Measurements from ENCODE around the gene ROS1.

The ROS1 gene

DNA sequence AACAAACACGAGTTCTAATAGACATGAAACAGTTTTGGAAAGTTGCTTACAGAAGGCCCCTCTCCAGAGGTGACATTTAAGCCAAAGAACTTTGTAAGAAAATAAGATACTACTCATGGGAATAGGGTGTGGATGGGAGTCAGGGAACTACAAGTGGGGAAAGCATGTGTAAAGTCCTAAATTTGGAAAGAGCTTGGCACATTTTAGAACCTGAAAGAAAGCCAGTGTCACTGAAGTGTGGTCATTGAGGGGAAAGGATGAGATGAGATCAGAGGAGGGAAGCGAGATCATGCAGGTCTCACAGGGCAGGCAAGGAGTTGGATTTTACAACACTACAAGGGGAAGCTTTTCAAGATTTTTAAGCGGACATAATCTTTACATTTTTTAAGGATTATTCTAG lies 122.4 kb downstream of the ROS1 start:
- Histone ChIP-seq H3K27me3 (ENCODE audit: control insufficient read depth in 2 of 2, insufficient read depth in 2 of 2, low read length in 2 of 2) (no peaks in the 10 kb centered on the region), H3K9ac (ENCODE audit: low read depth in 1 of 2, low read length in 2 of 2) (no peak overlapping the region), H3K36me3 (ENCODE audit: control insufficient read depth in 2 of 2, insufficient read depth in 2 of 2, low read length in 2 of 2) (no peaks in the 10 kb centered on the region), H3K4me3 (ENCODE audit: low read length in 2 of 2) (no peak overlapping the region), H3K27ac (ENCODE audit: low read depth in 2 of 2, low read length in 2 of 2) (no peak overlapping the region), H3K9me3 (ENCODE audit: control insufficient read depth in 2 of 2, low read length in 2 of 2) (no peaks in the 10 kb centered on the region), H3K4me1 (ENCODE audit: control insufficient read depth in 2 of 2, insufficient read depth in 2 of 2, low read length in 2 of 2) (no peaks in the 10 kb centered on the region)

DNA sequence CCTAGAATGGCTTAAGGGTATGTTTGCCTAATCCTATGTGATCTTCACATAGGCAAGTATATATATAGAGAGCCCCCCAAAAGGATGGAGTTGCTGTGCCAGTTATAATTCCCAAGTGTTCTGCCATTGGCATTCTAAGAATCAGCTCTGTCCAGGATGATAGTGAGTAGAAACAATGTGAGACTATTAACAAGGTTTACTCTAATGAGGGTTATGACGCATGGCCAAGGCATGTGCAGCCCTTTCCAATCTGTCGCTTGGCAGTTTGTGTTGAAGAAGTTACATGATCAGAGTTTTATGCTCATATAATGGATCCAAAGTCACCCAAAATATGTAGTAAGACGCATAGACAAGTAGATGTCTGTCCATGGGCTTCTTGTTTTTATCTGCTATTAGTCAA lies 126.8 kb downstream of the ROS1 start:
- Histone ChIP-seq H3K4me3 (ENCODE audit: low read length in 2 of 2) (no peak overlapping the region), H3K36me3 (ENCODE audit: control insufficient read depth in 2 of 2, insufficient read depth in 2 of 2, low read length in 2 of 2) (no peaks in the 10 kb centered on the region), H3K4me1 (ENCODE audit: control insufficient read depth in 2 of 2, insufficient read depth in 2 of 2, low read length in 2 of 2) (no peaks in the 10 kb centered on the region), H3K27me3 (ENCODE audit: control insufficient read depth in 2 of 2, insufficient read depth in 2 of 2, low read length in 2 of 2) (no peaks in the 10 kb centered on the region), H3K9me3 (ENCODE audit: control insufficient read depth in 2 of 2, low read length in 2 of 2) (no peaks in the 10 kb centered on the region), H3K27ac (ENCODE audit: low read depth in 2 of 2, low read length in 2 of 2) (no peak overlapping the region), H3K9ac (ENCODE audit: low read depth in 1 of 2, low read length in 2 of 2) (no peak overlapping the region)

DNA sequence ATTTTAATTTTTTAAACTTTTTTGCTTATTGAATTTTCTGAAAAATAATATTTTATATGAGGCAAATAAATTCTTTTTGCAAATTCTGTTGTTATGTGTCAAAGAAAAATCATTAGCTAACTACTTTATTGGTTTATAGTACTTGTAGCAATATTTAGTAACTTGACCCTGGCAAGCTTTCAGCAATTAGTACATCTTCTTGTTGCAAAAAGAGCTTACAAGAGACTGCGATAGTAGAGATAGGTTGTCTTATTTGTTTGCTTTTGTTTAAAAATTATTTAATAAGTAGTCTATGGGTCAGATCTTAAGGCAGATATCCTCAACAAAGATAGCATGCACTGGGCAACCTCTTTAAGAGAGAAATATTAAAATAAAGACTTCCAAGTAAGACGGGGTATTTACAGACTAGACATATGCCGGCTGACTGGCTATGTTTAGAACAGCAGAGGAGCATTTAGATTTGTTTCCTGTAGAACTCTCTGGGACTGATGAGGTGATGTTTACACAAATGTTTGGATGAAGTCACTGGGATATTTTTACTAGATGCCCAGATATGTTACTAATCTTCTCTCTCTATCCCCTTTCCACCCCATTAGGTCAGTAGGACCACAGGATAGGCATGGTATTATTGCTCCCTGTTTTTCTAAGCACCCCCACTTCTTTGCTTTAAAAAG lies 135.4 kb downstream of the ROS1 start:
- Histone ChIP-seq H3K36me3 (ENCODE audit: control insufficient read depth in 2 of 2, insufficient read depth in 2 of 2, low read length in 2 of 2) (no peaks in the 10 kb centered on the region), H3K27ac (ENCODE audit: low read depth in 2 of 2, low read length in 2 of 2) (no peak overlapping the region), H3K9me3 (ENCODE audit: control insufficient read depth in 2 of 2, low read length in 2 of 2) (no peaks in the 10 kb centered on the region), H3K4me3 (ENCODE audit: low read length in 2 of 2) (no peak overlapping the region), H3K4me1 (ENCODE audit: control insufficient read depth in 2 of 2, insufficient read depth in 2 of 2, low read length in 2 of 2) (no peaks in the 10 kb centered on the region), H3K27me3 (ENCODE audit: control insufficient read depth in 2 of 2, insufficient read depth in 2 of 2, low read length in 2 of 2) (no peaks in the 10 kb centered on the region), H3K9ac (ENCODE audit: low read depth in 1 of 2, low read length in 2 of 2) (no peak overlapping the region)

DNA sequence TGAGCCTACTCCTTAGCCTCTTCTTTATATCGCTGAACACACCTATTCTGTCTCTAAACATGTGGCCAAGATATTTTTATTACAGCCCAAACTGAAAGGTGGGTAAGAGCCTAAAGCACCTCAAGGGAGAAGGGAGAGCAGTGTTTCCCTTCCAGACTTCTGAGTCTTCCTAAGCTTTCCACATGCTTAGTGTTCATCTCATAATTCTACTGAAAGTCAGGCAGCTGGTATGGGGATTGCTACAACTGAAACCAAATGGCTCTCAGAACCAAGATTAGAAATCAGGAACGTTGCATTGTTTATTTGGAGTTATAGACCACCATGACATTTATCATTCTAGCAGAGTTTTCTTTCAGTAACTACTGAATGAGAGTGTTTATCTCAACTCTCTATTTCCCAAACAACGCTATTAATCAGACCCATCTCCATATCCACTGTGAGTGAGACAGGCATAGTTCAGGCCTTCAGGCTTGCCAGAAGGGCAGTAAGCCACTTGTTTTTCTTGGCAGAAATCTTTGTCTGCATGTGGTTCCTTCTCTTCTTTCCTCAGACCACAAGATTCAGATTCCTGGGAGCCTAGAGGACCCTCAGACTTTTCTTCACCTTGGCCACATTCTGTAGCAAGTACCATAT lies 137.5 kb downstream of the ROS1 start:
- Histone ChIP-seq H3K4me3 (ENCODE audit: low read length in 2 of 2) (no peak overlapping the region), H3K27me3 (ENCODE audit: control insufficient read depth in 2 of 2, insufficient read depth in 2 of 2, low read length in 2 of 2) (no peaks in the 10 kb centered on the region), H3K4me1 (ENCODE audit: control insufficient read depth in 2 of 2, insufficient read depth in 2 of 2, low read length in 2 of 2) (no peaks in the 10 kb centered on the region), H3K9ac (ENCODE audit: low read depth in 1 of 2, low read length in 2 of 2) (no peak overlapping the region), H3K36me3 (ENCODE audit: control insufficient read depth in 2 of 2, insufficient read depth in 2 of 2, low read length in 2 of 2) (no peaks in the 10 kb centered on the region), H3K9me3 (ENCODE audit: control insufficient read depth in 2 of 2, low read length in 2 of 2) (no peaks in the 10 kb centered on the region), H3K27ac (ENCODE audit: low read depth in 2 of 2, low read length in 2 of 2) (no peak overlapping the region)

DNA sequence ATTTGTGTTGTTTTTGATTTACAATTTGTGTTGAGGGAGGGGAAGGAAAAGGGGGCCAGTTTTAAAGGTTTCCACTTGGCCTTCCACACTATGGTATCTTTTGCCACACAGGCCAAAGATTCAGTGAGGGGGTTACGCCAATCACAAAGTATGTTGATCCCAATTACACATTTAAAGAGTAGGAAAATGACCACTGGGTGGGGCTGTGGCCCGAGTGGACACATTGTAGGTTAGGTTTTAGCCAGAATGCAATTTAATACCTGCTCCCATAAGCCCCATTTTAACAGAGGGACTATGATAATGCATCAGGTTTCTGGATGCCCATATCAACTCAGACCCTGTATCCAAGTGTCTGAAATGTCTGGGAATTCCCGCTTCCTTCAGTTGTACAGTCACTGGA lies 144.8 kb downstream of the ROS1 start:
- Histone ChIP-seq H3K9me3 (ENCODE audit: control insufficient read depth in 2 of 2, low read length in 2 of 2) (no peaks in the 10 kb centered on the region), H3K9ac (ENCODE audit: low read depth in 1 of 2, low read length in 2 of 2) (no peak overlapping the region), H3K4me3 (ENCODE audit: low read length in 2 of 2) (no peak overlapping the region), H3K36me3 (ENCODE audit: control insufficient read depth in 2 of 2, insufficient read depth in 2 of 2, low read length in 2 of 2) (no peaks in the 10 kb centered on the region), H3K4me1 (ENCODE audit: control insufficient read depth in 2 of 2, insufficient read depth in 2 of 2, low read length in 2 of 2) (no peaks in the 10 kb centered on the region), H3K27ac (ENCODE audit: low read depth in 2 of 2, low read length in 2 of 2) (no peak overlapping the region), H3K27me3 (ENCODE audit: control insufficient read depth in 2 of 2, insufficient read depth in 2 of 2, low read length in 2 of 2) (peaks cover 2 to 13% of the 10 kb centered on the region in 2 donors)

DNA sequence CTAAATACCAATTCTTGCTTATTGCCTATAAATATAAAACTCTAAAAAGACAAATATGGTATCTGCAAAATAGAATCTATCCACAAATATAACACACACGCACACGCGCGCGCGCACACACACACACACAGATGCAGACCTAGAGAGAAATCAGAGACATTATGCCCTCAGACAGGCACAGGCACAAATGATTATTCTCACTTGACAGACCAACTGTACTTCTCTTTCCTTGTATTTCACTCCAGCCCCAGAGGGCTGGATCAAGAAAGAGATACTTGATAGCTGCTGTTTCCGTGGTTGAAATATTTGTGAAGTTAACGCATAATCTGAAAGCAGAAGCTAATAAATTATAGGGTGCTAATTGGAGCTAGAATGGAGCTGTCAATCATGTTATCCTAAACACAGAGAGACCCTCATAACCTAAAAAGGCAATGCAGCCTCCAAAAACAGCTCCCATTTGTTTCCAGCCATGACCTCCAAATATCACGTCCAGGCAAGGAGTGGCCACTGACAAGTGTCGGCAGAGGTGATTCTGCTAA lies 148.9 kb downstream of the ROS1 start:
- Histone ChIP-seq H3K36me3 (ENCODE audit: control insufficient read depth in 2 of 2, insufficient read depth in 2 of 2, low read length in 2 of 2) (no peaks in the 10 kb centered on the region), H3K27me3 (ENCODE audit: control insufficient read depth in 2 of 2, insufficient read depth in 2 of 2, low read length in 2 of 2) (peaks cover 17 to 46% of the 10 kb centered on the region in 2 donors), H3K9me3 (ENCODE audit: control insufficient read depth in 2 of 2, low read length in 2 of 2) (no peaks in the 10 kb centered on the region), H3K4me3 (ENCODE audit: low read length in 2 of 2) (no peak overlapping the region), H3K27ac (ENCODE audit: low read depth in 2 of 2, low read length in 2 of 2) (no peak overlapping the region), H3K4me1 (ENCODE audit: control insufficient read depth in 2 of 2, insufficient read depth in 2 of 2, low read length in 2 of 2) (no peaks in the 10 kb centered on the region), H3K9ac (ENCODE audit: low read depth in 1 of 2, low read length in 2 of 2) (no peak overlapping the region)

DNA sequence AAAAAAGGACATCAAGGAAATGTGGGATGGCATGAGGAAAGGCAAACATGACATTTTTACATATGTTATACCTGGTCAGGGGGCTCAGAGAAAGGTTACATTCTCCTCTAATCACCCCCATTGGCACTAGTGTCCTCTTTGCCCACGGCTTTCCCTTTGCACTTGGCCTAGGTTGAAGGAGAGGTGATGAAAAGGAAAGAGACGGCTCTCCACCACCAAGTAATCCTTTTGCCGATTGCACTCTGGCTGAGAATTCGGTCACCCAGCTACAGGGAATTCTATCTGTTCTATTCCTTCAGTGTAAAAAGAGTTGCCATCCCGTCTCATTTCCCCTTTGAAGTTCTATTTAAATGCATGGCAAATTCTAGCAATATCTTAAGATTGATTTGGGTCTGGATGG lies 150.0 kb downstream of the ROS1 start:
- Histone ChIP-seq H3K4me1 (ENCODE audit: control insufficient read depth in 2 of 2, insufficient read depth in 2 of 2, low read length in 2 of 2) (no peaks in the 10 kb centered on the region), H3K9ac (ENCODE audit: low read depth in 1 of 2, low read length in 2 of 2) (no peak overlapping the region), H3K36me3 (ENCODE audit: control insufficient read depth in 2 of 2, insufficient read depth in 2 of 2, low read length in 2 of 2) (no peaks in the 10 kb centered on the region), H3K27ac (ENCODE audit: low read depth in 2 of 2, low read length in 2 of 2) (no peak overlapping the region), H3K27me3 (ENCODE audit: control insufficient read depth in 2 of 2, insufficient read depth in 2 of 2, low read length in 2 of 2) (peaks cover 20 to 56% of the 10 kb centered on the region in 2 donors), H3K4me3 (ENCODE audit: low read length in 2 of 2) (no peak overlapping the region), H3K9me3 (ENCODE audit: control insufficient read depth in 2 of 2, low read length in 2 of 2) (no peaks in the 10 kb centered on the region)

DNA sequence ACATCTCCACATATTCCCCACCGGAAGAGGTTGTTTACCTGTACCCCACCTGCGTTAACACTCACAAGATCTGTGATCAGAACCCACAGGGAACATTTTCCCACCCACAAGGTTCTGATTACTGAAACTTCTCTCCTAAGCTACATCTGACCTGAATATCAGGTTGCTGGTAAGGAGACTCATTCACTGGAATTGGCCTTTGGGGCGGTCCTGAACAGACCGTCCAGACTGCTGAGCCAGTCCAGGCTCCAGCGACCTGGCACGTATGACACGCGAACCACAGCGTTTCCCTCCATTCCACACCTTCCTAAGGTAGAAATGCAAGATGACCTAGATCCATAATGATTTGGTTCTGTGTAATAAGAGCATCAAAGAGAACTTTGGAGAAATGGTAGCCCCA lies 150.5 kb downstream of the ROS1 start:
- Histone ChIP-seq H3K36me3 (ENCODE audit: control insufficient read depth in 2 of 2, insufficient read depth in 2 of 2, low read length in 2 of 2) (no peaks in the 10 kb centered on the region), H3K27me3 (ENCODE audit: control insufficient read depth in 2 of 2, insufficient read depth in 2 of 2, low read length in 2 of 2) (peaks cover 20 to 59% of the 10 kb centered on the region in 2 donors), H3K4me3 (ENCODE audit: low read length in 2 of 2) (no peak overlapping the region), H3K9me3 (ENCODE audit: control insufficient read depth in 2 of 2, low read length in 2 of 2) (no peaks in the 10 kb centered on the region), H3K27ac (ENCODE audit: low read depth in 2 of 2, low read length in 2 of 2) (no peak overlapping the region), H3K4me1 (ENCODE audit: control insufficient read depth in 2 of 2, insufficient read depth in 2 of 2, low read length in 2 of 2) (peaks cover under 1 to 1% of the 10 kb centered on the region in 2 donors), H3K9ac (ENCODE audit: low read depth in 1 of 2, low read length in 2 of 2) (no peak overlapping the region)

DNA sequence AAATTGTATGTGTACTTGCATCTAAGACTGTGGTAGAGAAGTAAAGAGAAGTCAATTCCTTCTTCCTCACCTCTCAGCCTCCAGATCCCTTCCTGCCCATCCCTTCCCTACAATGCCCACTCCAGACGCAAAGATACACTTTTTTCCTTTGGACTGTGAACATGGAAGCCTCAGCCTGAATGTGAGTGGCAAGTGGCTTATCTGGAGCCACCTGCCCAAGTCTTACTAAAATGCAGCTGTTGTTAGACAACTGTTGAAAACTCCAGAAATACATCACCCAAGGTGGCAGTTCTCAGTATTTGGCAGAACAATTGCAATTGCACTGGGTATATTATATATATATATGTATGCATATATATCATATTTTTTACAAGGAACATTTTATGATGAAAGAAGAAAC lies 152.9 kb downstream of the ROS1 start:
- Histone ChIP-seq H3K4me3 (ENCODE audit: low read length in 2 of 2) (no peak overlapping the region), H3K4me1 (ENCODE audit: control insufficient read depth in 2 of 2, insufficient read depth in 2 of 2, low read length in 2 of 2) (peaks cover 4 to 5% of the 10 kb centered on the region in 2 donors), H3K27ac (ENCODE audit: low read depth in 2 of 2, low read length in 2 of 2) (no peak overlapping the region), H3K9me3 (ENCODE audit: control insufficient read depth in 2 of 2, low read length in 2 of 2) (no peaks in the 10 kb centered on the region), H3K9ac (ENCODE audit: low read depth in 1 of 2, low read length in 2 of 2) (no peak overlapping the region), H3K36me3 (ENCODE audit: control insufficient read depth in 2 of 2, insufficient read depth in 2 of 2, low read length in 2 of 2) (no peaks in the 10 kb centered on the region), H3K27me3 (ENCODE audit: control insufficient read depth in 2 of 2, insufficient read depth in 2 of 2, low read length in 2 of 2) (peaks cover 41 to 76% of the 10 kb centered on the region in 2 donors)

DNA sequence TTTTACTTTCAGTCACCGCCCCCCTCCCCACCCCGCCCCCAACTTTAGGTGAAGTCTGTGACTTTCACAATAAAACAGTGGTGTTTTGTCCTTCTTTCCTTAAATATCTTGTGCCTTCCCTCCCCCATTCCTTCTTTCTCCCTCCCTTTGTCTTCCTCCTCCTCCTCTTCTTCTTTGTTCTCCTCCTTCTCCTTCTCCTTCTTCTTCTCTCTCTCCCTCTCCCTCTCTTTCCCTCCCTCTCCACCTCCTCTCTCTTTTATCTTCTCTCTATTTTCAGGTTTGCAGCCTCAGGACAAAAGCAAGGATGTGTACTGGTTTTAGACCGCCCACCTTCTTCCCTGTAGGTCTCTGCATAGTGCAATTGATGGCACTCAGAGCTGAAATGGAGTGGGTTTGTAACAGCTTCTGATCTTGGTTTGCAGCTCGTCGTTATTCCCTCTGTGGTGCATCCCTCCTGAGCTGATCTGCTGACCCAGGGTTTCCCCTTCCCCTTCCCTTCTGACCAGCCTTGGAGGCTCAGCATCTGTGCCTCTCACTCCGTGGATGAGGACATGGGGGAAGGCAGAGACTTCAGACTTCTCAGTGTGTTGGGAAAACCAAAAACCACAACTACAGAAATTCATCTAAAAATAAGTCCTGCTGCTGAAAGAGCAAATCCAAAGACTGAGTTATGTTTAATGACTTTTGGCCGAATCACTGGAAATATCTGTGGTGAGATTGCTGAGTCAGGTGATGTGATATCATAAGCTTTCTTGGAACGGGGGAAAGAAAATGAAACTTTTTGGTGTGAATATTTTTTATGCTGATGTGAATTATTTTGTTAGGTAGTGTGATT lies 153.5 kb downstream of the ROS1 start:
- Histone ChIP-seq H3K27ac (ENCODE audit: low read depth in 2 of 2, low read length in 2 of 2) (no peak overlapping the region), H3K9me3 (ENCODE audit: control insufficient read depth in 2 of 2, low read length in 2 of 2) (no peaks in the 10 kb centered on the region), H3K9ac (ENCODE audit: low read depth in 1 of 2, low read length in 2 of 2) (no peak overlapping the region), H3K36me3 (ENCODE audit: control insufficient read depth in 2 of 2, insufficient read depth in 2 of 2, low read length in 2 of 2) (no peaks in the 10 kb centered on the region), H3K27me3 (ENCODE audit: control insufficient read depth in 2 of 2, insufficient read depth in 2 of 2, low read length in 2 of 2) (peaks cover 47 to 79% of the 10 kb centered on the region in 2 donors), H3K4me1 (ENCODE audit: control insufficient read depth in 2 of 2, insufficient read depth in 2 of 2, low read length in 2 of 2) (peaks cover 4 to 5% of the 10 kb centered on the region in 2 donors), H3K4me3 (ENCODE audit: low read length in 2 of 2) (no peak overlapping the region)
